Lower leg skin (tissue), 3 donors: ENCODE data around the gene DTL.

Experiments
- CTCF ChIP-seq, 3 donors: fragments of 450-650 bp; IDR thresholded peaks; one replicate each; pipeline ENCODE4 v1.5.1; 2016; ENCODE audit warnings: antibody characterized with exemption in 3 of 3, mild to moderate bottlenecking in 3 of 3, moderate library complexity in 2 of 3
- POLR2A ChIP-seq, 2 donors: fragments of 450-650 bp; IDR thresholded peaks; one replicate each; pipeline ENCODE4 v1.6.1; 2016 to 2017; ENCODE audit warnings: antibody characterized with exemption in 2 of 2, mild to moderate bottlenecking in 1 of 2, moderate library complexity in 1 of 2

DNA sequence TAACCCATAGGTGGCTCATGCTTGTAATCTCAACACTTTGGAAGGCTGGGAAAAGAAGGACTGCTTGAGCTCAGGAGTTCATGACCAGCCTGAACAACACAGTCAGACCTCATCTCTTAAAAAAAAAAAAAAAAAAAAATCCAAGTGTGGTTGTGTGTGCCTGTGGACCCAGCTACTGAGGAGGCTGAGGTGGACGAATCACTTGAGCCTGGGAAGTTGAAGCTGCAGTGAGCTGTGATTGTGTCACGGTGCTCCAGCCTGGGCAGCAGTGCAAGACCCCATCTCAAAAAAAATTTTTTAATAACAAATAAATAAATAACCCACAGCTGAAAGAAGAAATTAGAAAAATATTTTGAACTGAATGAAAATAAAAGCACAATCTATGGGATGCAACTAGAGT lies 14.0 kb upstream of the DTL start:
- TF ChIP-seq CTCF (IDR thresholded peaks at IDR 0.05): no peak
- TF ChIP-seq POLR2A (IDR thresholded peaks at IDR 0.05): no peak
